Gastroesophageal sphincter (tissue), 4 donors: ENCODE data around the gene CNN2. TPM values are rescaled to one million over a fixed set of nuclear protein-coding genes. Genes with fewer than 3 reads are reported as not detected.

Source experiments
- ATAC-seq: fragments of 150-250 bp; one replicate; pipeline ENCODE4 v1.9.1; 2016; ENCODE audit warnings: mild to moderate bottlenecking, moderate library complexity
- H3K27ac ChIP-seq, 4 donors: fragments of 200-600 bp; sonication (generic) in 3 of 4; 1 replicate in 3 of 4; 2 replicates in 1 of 4; pipeline ENCODE4 v1.5.1; 2016 to 2019
- H3K27me3 ChIP-seq: fragments of 200-600 bp; sonication (generic); one replicate; pipeline ENCODE4 v1.5.1; 2019
- H3K36me3 ChIP-seq, 2 donors: fragments of 200-600 bp; sonication (generic); one replicate each; pipeline ENCODE4 v1.5.1; 2019; ENCODE audit warnings: control low read depth in 1 of 2
- H3K4me1 ChIP-seq, 3 donors: fragments of 200-600 bp; sonication (generic); 1 replicate in 2 of 3; 2 replicates in 1 of 3; pipeline ENCODE4 v1.5.1; 2016 to 2019; ENCODE audit warnings: control low read depth in 2 of 3
- H3K4me3 ChIP-seq, 2 donors: fragments of 200-600 bp; sonication (generic); one replicate each; pipeline ENCODE4 v1.5.1; 2019; ENCODE audit warnings: mild to moderate bottlenecking in 1 of 2, moderate library complexity in 1 of 2
- H3K9me3 ChIP-seq, 3 donors: fragments of 200-600 bp; sonication (generic); one replicate each; pipeline ENCODE4 v1.5.1; 2017 to 2019; ENCODE audit warnings: control low read depth in 2 of 3
- EP300 ChIP-seq: sonication (generic); formaldehyde crosslinking; IDR thresholded peaks from one replicate; pipeline ENCODE4 v1.6.1; 2017; ENCODE audit warnings: antibody characterized with exemption, mild to moderate bottlenecking
- POLR2A ChIP-seq, 2 donors: fragments of 450-650 bp; IDR thresholded peaks; one replicate each; pipeline ENCODE4 v1.6.1; 2017; ENCODE audit warnings: antibody characterized with exemption in 2 of 2, mild to moderate bottlenecking in 2 of 2, moderate library complexity in 1 of 2
- POLR2AphosphoS5 ChIP-seq: sonication (generic); formaldehyde crosslinking; IDR thresholded peaks from one replicate; pipeline ENCODE4 v1.6.1; 2017; ENCODE audit warnings: antibody characterized with exemption
- whole genome bisulfite sequencing, 2 donors: methylation state at CpG; one replicate each; pipeline ENCODE4 v1.1.5; 2018; ENCODE audit warnings: low coverage in 1 of 2; 5-methylcytosine and 5-hydroxymethylcytosine counted together
- total RNA-seq, 4 donors: library from RNA; depleted of rRNA; stranded (reverse); fragments of >200 nt; gene quantifications; one replicate each; pipeline ENCODE4 v1.1.0, GENCODE V29; 2016
- TF ChIP-seq, protein P1 (sequence below), 4 experiments: fragments of 200-600 bp in 2 of 4; fragments of 450-650 bp in 2 of 4; sonication (generic) in 1 of 4; IDR thresholded peaks; one replicate each; pipeline ENCODE4 v1.5.1; 2017 to 2019; ENCODE audit warnings: antibody characterized with exemption in 4 of 4, mild to moderate bottlenecking in 2 of 4, moderate library complexity in 2 of 4

CNN2 gene
- total RNA-seq, 4 donors from 2014 or later = 52.9 to 103 (median 75.2) TPM

DNA sequence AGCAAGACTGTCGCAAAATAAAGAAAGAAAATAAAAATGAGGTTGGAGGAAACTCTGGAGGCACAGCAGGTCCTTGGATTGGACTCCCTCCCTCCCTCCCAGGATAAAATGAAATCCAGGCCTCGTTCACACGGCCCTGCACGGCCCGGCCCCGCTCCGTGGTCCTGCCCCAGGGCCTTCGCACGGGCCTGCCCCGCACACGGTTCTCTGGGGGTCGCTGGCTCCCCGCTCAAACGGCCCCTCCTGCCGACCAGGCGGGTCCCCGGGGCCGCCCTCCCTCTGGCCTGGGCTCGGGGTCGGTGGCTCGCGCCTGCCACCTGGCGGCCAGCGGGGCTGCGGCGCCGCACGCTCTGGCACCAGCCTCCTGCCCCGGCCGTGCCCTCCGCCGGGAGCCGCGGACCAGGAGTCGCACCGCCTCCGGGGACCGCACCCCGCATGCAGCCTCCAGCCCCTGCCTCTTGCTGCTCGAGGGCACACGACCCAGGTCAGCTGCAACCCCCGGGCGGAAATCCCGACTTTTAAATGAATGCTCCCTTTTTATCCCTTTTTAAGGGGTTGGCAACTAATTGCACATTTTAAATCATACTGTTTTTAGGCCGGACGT is 43.7 kb upstream of the CNN2 start:
- ATAC-seq = peak; percentile 79
- H3K27ac ChIP-seq = peak overlapping the region in 3 of 4 donors; percentile 51 to 94 (median 81)
- H3K4me1 ChIP-seq = peaks cover 0 to 41% (median 18%) of the 10 kb centered on the region in 3 donors
- peaks cover 12% of the 10 kb centered on the region for H3K27me3 ChIP-seq
- H3K4me3 ChIP-seq = peak overlapping the region in 1 of 2 donors; percentile 45
- H3K9me3 ChIP-seq = no peaks in the 10 kb centered on the region
- 0 to 1% methylated on average over 5 to 15 of the region's 46 CpGs for WGBS, 2 donors
- H3K36me3 ChIP-seq = peaks cover 0 to 20% of the 10 kb centered on the region in 2 donors
- TF ChIP-seq POLR2A (IDR thresholded peaks at IDR 0.05) (no peak), POLR2AphosphoS5 (no peak), EP300 (no peak)
- TF ChIP-seq, protein P1, sequence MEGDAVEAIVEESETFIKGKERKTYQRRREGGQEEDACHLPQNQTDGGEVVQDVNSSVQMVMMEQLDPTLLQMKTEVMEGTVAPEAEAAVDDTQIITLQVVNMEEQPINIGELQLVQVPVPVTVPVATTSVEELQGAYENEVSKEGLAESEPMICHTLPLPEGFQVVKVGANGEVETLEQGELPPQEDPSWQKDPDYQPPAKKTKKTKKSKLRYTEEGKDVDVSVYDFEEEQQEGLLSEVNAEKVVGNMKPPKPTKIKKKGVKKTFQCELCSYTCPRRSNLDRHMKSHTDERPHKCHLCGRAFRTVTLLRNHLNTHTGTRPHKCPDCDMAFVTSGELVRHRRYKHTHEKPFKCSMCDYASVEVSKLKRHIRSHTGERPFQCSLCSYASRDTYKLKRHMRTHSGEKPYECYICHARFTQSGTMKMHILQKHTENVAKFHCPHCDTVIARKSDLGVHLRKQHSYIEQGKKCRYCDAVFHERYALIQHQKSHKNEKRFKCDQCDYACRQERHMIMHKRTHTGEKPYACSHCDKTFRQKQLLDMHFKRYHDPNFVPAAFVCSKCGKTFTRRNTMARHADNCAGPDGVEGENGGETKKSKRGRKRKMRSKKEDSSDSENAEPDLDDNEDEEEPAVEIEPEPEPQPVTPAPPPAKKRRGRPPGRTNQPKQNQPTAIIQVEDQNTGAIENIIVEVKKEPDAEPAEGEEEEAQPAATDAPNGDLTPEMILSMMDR (IDR thresholded peaks at IDR 0.05) = peak in 3 of 4 experiments; percentile 99

DNA sequence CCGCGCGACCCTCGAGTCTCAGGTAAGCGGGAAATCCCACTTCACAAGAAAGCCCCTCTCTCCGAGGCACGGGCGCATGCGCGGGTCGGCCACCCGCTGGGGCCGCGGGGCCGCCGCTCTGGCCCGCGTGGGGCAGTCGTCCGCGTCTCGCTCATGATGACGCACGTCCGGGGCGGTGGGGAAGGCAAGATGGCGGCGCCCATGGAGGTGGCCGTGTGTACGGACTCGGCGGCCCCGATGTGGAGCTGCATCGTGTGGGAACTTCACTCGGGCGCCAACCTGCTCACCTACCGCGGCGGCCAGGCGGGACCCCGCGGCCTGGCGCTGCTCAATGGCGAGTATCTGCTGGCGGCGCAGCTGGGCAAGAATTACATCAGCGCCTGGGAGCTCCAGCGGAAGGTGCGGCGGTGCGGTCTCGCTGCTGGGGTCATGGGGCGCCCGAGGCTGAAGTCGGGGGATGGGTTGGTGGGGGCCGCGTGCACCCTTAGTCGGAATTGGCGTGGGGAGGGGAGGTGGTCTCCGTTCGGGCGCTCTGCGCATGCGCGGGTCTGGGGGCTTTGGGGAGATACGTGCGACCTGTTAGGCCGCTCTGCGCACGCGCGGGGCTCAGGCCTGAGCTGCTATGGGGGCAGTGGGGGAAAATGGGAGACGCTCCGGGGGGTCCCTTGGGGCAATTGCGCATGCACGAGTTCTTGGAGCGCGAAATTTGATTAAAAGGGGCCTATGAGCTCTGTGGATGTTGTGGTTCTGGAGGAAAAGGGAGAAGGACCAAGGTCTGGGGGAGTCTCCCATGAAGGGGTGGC is 42.0 kb upstream of the CNN2 start, which contains the start of gene WDR18:
Gene WDR18, plus strand, starts transcription at position 181 of the 803 bp plus-strand sequence. Its CDS starts 9 bp downstream, at position 190.
- ATAC-seq = peak; percentile 95
- peaks cover 0 to 41% (median 18%) of the 10 kb centered on the region in 3 donors for H3K4me1 ChIP-seq

DNA sequence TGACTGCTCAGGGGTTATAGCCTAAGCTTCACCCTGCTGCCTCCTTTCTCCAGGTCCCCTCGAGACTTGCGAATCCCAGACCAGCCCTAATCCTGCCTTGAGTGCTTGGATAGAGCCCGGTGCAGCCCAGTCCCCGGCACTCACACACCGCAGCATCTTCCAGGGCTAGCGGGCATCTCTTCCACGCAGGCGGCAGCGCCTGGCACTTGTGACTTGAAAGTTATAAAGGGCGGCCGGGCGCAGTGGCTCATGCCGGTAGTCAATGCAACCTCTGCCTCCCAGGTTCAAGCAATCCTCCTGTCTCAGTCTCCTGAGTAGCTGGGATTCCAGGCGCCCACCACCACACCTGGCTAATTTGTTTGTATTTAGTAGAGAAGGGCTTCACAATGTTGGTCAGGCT is 40.3 kb upstream of the CNN2 start:
- TF ChIP-seq POLR2A (IDR thresholded peaks at IDR 0.05) (no peak), POLR2AphosphoS5 (no peak), EP300 (no peak)
- TF ChIP-seq, protein P1 (IDR thresholded peaks at IDR 0.05) = no peak
- no peak overlapping the region for H3K27ac ChIP-seq
- H3K36me3 ChIP-seq = peaks cover 0 to 48% of the 10 kb centered on the region in 2 donors
- H3K9me3 ChIP-seq = no peaks in the 10 kb centered on the region
- WGBS, 2 donors = 91% methylated on average over 9 of the region's 14 CpGs; no CpG with 5 or more reads in 1 of the 2 donors
- no peak for ATAC-seq
- H3K4me3 ChIP-seq = no peak overlapping the region
- peaks cover 0 to 47% (median 18%) of the 10 kb centered on the region in 3 donors for H3K4me1 ChIP-seq
- H3K27me3 ChIP-seq = no peaks in the 10 kb centered on the region

More for the DNA sequence above, 42.0 kb upstream of the CNN2 start, which contains the start of gene WDR18:
- WGBS, 2 donors = 0% methylated on average over 1 to 17 of the region's 78 CpGs
- TF ChIP-seq POLR2AphosphoS5 (peak; percentile 78), POLR2A (IDR thresholded peaks at IDR 0.05) (peak; percentile 55 to 57), EP300 (no peak)
- TF ChIP-seq, protein P1 (IDR thresholded peaks at IDR 0.05) = peak in 3 of 4 experiments; percentile 43 to 67 (median 44)
- no peaks in the 10 kb centered on the region for H3K9me3 ChIP-seq
- peaks cover 5% of the 10 kb centered on the region for H3K27me3 ChIP-seq
- peaks cover 0 to 31% of the 10 kb centered on the region in 2 donors for H3K36me3 ChIP-seq
- peak within 1 kb of the TSS; percentile 80 to 94 (median 85) for H3K27ac ChIP-seq
- H3K4me3 ChIP-seq = peak within 1 kb of the TSS; percentile 85 to 89

DNA sequence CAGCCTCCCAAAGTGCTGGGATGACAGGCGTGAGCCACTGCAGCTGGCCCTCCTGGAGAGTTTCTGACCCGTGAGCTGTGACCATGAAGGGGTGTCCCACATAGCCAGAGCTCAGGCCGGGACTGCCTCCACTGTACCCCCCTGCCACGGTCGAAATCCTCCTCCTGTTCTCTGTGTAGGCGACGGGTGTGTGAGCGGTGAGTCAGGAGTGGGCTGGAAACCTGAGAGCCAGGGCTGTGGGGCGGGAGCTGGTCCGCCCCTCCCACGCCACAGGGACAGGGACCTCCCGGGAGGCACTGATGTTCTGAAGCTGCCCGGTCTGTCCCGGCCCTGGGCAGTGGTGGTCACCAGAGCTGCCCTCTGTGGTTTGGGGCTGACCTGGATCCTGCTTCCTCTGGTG is 38.3 kb upstream of the CNN2 start:
- Histone ChIP-seq H3K27ac (no peak overlapping the region), H3K36me3 (peaks cover 0 to 64% of the 10 kb centered on the region in 2 donors), H3K9me3 (no peaks in the 10 kb centered on the region), H3K4me3 (no peak overlapping the region), H3K4me1 (peaks cover 0 to 40% (median 14%) of the 10 kb centered on the region in 3 donors), H3K27me3 (no peaks in the 10 kb centered on the region)
- no CpG with 5 or more reads among the region's 14 CpGs for WGBS, 2 donors
- TF ChIP-seq POLR2A (IDR thresholded peaks at IDR 0.05) (no peak), EP300 (no peak)
- TF ChIP-seq, protein P1 (IDR thresholded peaks at IDR 0.05) = no peak
- ATAC-seq = no peak
